T-helper 1 cell treated with Interleukin-12 subunit alpha and Interleukin-12 subunit beta and Interleukin-4 antibody, amounts not matched to agents 30 ng/mL and 1 ng/mL, for 36 hours (primary cell): Measurements from ENCODE around the gene TSPYL6. TPM values are rescaled to one million over a fixed set of nuclear protein-coding genes. Genes with fewer than 3 reads are reported as not detected.

Experiments
- intact Hi-C: fragments of 100-400 bp; cut with micrococcal nuclease; formaldehyde crosslinking; loops from one replicate; pipeline ENCODE4 v1.15.1; 2024
- total RNA-seq: library from RNA; stranded (reverse); gene quantifications from 2 replicates; pipeline ENCODE4 v1.2.3, GENCODE V29; 2022

The TSPYL6 gene
- total RNA-seq, 1 donor from 2014 or later, result not detected

DNA sequence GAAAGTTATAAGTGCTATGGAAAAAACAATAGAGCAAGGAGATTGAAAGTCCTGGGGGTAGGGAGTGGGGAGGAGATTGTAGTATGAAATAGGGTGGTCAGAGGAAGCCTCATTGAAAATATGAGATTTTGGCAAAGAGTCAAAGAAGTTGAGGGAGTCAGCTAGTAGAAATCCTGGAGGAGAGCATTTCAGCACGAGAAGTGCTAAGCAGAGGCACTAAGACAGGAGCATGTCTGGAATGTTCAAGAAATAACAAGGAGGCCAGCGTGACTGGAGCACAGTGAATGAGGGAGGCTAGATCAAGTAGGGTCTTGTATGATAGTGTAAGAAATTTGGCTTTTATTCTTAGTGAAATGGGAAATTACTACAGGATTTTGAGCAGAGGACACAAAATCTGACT lies 2.1 kb upstream of the TSPYL6 start:
- intact Hi-C loops, result no loop called here

DNA sequence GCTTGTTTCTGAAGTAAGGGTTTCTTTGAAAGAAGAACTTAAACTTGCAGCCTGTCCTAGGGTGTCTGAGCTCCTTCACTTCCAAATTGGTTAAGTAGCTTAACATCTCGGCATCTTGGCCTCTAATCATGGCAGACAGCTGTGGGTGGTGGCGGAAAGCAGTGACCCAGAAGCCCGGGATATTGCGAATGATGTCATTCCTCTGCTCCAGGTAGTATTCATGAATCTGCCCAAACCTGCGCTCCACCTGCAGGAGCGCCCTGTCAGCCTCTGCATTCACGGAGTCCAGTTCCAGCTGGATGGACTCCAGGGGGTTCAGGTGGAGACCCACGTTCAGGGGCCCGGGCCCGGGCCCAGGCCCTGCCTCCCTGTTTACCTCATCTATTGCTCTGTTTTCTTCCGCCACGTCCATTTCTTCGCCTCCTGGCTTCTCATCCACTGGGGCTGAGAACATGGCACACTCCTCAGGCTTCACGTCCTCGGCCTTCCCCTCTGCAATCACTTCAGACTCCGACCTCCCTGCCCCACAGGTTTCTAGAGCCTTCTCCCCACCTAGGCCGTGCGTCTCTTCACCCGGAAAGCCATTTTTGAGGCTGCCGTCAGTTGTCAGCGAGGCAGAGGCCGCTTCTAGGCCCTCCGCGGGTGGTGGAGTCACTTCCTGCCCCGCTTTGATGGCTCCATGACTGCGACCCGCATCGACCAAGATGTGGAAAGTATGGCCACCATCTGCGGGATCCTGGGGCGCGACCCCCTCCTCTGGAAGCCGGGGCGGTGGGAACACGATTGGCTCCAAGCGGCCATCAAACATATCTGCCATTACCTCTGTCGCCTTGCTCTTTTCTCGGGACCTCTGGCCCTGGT lies 569 bp downstream of the TSPYL6 start:
- intact Hi-C loops, result no loop called here

DNA sequence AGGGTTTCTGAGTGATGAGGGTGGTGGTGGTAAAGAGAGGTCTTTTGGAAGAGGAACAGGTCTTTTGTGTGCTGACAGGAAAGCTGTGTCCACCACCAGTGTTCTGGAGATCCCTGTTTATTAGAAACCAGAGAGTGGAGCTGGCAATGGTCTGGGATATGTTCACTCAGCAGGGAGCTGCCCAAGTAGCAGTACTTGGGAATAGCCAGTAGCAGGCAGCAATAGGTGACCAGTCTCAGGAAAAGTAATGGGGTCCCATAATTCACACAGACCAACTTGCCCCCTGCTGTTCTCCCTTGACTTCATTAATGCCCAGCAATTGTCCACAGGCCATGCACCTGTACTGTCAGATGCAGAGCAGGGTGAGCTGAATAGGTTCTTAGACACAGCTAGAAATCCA lies 1.8 kb downstream of the TSPYL6 start:
- intact Hi-C loops, result no loop called here

DNA sequence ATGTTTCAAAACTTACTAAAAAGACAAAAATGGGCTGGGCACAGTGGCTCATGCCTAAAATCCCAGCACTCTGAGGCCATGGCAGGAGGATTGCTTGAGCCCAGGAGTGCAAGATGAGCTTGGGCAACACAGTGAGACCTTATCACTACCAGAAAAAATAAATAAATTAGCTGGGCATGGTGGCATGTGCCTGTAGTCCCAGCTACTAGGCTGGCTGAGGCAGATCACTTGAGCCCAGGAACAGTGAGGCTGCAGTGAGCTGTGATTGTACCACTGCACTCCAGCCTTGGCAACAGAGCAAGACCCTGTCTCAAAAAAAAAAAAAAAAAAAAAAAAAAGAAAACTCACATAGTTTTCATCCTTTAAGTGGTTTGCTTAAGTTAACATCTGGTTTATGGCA lies 6.4 kb downstream of the TSPYL6 start:
- intact Hi-C loops, result no loop called here

DNA sequence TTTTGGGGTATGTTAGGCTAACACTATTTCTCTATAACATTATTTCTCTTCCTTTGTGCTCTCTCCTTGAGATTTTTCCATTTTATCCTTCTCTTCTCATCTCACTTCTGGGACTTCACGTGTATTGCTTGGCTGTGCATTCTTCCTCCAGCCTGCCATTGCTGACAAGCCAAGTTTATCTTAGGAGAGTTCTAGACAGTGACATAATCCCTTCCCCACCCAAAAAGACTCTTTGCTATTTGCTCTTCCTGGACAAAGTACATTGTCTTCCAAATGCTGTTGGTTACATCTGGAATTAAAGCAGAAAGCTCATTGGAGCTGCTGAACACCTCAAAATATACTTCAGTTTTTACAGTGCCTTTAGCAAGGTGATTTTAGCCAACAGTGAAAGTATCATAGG lies 8.9 kb downstream of the TSPYL6 start:
- intact Hi-C loops, result no loop called here

DNA sequence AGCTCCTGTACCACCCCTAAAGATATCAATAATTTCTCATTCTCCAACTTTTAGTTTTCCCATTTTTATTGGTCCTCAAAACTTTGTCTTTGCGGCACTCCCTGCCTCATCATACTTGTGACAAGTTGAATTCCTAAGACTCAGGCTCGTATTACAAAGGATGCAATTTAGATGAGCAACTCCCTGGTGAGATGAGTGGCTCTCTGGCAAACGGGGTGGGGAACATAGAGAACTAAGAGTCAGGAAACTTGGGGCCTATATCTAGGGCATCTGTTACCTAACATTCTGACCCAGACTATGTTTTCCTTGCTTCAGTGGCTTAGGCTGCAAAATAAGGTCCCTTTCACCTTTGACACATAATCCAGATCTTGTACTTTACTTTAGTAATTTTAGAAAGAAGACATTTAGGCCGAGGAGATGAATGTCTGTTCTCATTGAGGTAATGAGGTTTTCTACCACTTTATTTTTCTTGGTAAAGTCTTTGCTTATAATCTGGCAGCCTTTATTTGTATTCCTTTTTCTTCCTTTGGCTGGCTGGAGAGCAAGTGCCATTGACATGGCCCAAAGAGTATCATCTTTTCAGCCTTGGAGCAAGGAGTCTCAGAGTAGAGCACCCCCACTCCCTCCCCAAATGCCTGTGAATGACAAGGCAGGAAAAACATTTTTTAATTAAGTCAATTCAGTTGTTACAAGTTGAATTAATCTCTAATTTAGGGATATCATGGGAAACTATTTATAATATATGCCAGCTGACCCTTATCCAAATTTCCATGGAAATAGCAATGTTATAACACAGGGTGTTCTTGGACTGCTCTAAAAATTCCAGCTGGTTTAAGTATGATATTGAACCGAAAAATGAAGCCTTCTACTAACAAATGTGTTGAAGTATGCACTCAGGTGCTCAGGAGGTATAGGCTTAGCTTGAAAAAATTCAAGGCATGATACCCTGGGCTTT lies 15.2 kb downstream of the TSPYL6 start:
- intact Hi-C loops, result no loop called here

DNA sequence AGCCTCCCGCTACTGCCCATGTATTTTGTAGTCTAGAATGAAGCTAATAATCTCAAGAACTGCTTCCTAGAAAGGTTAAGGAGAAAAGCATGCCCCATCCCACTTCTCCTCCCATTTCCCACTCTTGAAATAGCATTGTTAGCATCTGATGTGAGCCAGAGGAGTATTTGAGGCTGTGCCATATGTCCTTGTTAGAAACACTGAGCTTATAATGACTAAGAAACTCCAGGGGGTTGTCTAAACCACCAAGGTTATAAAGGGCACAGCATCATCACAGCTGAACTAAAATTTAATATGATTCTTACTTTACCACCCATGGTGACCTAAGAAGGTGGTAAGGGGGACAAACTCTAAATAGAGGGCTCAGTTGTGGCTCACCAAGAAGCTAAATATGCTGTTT lies 16.6 kb downstream of the TSPYL6 start:
- intact Hi-C loops, result no loop called here

DNA sequence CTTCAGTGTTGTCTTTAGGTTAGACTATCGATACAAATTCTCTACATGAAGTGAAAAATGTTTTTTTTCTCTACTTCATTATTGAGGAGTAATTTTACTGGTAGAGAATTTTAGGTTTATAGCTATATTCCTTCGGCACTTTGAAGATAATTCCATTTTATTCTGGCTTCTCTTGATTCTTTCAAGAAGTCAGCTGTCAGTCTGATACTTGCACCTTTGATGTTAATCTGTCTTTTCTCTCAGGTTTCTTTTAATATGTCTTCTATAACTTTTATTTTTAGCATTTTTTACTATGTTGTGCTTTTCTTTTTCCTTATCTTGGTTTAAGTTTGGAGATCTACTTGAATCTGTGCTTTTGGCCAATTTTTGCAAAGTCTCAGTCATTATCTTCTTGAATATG lies 18.6 kb downstream of the TSPYL6 start:
- intact Hi-C loops, result no loop called here

DNA sequence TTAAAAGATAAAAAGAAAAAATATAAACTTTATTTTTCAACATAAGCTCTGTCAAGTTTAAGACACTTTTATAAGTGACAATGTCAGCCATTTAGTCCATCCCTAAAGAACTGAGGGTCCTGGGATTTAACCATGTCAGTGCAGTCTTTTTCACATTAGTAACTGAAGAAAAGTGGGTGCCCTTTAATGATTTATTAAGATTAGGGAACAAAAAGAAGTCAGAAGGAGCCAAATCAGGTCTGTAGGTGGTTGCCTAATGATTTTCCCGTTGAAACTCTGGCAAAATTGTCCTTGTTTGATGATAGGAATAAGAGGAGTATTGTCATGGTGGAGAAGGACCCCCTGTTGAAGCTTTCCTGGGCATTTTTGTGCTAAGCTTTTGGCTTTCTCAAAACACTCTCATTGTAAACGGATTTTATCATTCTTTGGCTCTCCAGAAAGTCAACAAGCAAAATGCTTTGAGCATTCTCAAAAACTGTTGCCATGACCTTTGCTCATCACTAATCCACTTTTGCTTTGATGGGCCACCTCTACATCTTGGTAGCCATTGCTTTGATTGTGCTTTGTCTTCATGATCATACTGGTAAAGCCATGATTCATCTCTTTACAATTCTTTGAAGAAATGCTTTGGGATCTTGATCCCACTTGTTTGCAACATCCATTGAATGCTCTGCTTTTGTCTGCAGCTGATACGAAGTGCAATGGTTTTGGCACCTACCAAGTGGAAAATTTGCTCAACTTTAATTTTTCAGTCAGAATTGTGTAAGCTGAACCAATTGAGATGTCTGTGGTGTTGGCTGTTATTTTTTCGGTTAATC lies 22.0 kb downstream of the TSPYL6 start:
- intact Hi-C loops, result no loop called here

DNA sequence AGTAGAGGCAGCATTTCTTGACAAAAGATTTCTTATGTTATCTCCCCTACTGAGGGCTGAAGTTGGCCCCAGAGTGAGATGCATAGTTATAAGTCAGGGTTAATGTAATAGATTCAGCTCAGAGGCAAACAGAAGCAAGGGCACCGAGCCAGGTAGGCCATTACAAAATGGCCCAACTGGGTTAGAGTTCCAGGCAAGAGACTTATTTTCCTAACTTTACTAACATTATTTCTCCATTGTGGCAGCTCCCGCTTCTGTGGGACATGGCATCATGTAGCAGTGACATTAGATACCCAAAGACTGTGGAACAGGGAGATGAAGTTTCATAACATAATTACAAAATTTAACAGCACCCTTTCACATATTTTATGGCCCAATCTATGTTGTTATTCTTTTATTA lies 27.1 kb downstream of the TSPYL6 start:
- intact Hi-C loops, result no loop called here

DNA sequence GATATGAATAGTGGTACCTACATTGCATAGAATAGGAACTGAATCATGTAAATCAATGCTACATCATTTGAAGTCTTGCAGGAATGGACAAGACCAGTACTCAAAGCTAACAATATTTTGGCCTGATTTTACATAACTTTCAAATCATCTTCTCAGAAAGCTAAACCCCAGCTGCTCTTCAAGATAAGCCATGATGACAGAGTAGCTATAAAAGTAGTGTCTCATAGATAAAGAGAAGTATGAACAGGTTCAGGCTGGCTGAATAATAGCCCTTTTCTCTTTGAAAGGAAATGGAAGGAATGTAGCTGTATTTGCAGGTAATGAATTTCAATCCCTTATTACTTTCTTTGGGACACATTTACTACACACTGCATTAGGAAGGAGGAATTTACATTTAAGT lies 28.2 kb downstream of the TSPYL6 start:
- intact Hi-C loops, result no loop called here

DNA sequence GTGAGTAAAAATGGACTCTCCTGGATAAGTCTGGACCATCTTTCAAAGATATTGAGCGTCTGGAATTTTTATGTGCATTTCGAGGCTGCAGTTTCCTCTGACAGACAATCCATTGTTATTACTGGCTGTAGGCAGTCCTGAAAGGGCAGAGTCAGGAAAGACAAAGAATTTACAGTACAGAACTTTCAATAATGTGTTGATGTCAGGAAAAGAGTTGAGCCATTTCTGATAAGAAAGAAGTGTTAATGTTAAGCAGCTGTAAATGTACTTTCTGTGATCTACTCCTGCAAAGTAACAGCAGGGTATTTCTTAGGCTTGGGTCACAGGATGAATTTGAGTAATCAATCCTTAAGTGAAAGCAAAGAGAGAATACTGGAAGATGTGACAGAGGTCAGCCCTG lies 29.8 kb downstream of the TSPYL6 start:
- intact Hi-C loops, result no loop called here

DNA sequence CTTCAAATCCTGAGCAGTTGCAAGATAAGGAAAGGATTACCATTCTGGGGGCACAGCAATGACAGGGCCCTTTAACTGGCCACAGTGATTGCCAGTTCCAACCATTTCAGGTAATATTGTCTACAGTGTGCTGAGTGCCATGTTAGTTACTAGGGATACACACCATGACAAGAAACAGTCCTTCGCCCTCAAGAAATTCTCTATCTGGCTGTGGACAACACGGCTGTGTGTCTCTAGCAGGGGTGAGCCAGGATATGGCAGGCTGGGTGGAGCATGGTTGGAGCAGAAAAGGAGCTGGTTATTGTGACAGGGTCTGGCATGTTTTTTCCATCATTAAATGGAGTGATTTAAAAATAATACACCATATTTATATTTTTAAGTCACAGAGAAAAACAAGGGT lies 31.0 kb downstream of the TSPYL6 start:
- intact Hi-C loops, result no loop called here

DNA sequence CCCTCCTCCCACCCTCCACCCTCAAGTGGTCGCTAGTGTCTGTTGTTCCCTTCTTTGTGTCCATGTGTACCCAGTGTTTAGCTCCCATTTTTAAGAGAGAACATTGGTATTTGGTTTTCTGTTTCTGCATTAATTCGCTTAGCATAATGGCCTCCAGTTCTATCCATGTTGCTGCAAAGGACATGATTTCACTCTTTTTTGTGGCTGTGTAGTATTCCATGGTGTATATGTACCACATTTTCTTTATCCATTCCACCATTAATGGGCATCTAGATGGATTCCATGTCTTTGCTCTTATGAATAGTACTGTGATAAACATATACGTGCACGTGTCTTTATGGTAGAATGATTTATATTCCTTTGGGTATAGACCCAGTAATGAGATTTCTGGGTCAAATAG lies 42.9 kb downstream of the TSPYL6 start:
- intact Hi-C loops, result no loop called here

DNA sequence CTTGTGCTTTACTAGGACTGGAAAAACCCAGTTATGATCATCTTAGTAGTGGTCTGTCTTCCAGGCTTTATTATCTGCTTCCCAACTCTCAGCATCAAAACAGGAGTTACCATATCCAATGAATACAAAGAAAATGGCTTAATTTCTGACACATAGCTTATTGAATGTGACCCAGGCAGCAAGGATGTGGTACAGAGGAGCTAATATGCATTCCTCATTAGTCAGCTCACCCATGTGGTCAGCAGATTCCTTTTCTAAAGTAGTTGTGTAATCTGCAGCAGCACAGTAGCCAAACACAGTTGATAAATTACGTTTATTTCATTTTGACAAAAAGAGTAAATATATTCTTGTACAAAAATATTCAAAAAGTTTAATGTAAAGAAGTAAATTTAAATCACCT lies 43.6 kb downstream of the TSPYL6 start:
- intact Hi-C loops, result no loop called here

DNA sequence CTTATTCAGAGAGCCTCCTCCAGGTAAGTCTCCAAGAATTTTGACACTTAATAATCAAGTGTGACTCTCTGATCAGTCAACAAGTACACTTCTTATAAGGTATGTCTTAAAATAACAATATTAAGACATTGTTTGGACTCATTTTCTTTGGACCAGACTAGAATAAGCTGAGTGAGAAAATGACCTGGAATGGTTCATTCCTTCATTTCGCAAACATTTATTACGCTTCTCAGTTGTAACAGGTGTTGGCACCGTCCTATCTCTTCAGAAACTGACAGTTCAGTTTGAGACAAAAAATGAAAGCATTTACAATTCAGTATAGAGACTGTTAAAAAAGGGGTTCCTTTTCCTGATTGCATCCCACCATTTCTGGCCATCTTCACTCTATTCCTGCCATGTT lies 46.6 kb downstream of the TSPYL6 start:
- intact Hi-C loops, result no loop called here

DNA sequence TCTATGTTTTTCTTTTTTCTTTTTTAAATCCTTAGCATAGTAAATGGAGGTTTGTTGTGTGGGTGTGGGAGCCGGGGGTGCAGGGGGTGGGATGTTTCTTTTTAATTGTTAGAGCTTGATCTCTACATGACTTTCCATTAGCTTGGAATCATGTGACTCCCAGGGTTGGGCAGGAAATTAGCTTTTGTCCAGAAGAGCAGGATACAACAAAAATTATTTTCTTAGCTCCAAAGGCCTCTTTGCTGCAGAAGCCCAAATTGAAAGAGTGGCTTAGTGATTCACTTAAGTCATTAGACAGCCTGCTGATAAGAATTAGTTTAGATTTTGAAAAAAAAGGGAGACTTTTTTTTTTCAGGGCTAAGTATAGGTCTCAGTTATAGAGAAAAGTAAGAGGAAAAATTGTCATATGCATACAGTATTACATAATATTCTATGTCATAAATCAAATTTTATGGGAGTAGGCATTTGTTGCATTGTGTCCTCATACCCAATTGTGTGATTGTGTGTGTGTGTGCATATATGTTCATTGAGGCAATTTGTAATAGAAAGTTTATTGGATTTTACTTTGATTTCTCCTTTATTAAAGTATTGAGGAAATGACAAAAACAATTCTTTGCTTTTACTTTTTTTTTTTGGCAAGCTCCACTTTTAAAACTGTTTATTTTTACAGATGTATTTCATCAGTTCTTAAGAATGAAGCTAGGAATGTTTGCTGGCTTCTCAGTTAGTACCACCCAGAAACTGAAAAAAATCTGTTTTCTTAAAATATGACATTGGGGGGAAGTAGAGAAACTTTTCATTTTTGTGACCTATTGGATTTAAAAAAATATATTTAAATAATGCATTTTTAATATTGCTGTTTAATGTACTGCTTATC lies 47.4 kb downstream of the TSPYL6 start:
- intact Hi-C loops, result loop anchor here (1.0 kb wide), 1 partner anchor 25 kb away; no protein-coding TSS in a partner anchor

DNA sequence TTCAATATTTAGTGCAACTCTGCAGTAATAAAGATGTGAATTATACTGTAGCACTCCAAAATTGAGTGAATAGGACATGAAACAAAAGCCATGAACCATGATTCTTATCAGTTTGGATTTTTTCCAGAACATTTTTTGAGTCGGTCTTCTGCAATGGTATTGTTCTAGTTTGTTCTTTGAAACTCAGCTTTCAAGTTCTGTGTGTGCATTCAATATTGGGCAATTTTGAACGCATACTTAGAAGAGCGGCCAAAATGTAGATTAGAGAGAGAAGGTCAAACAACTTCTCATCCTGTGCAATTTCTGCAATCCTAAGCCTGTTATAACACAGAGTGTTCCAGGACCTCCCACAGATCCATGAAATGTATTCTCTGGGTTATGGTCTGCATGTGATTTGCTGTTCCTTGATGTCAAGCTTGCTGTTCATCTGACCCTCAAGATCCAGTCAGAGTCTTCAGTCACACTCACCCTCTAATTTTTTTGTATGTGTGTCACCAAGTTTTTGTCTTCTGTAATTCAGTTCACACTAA lies 48.3 kb downstream of the TSPYL6 start:
- intact Hi-C loops, result loop anchor here (1.0 kb wide), 1 partner anchor 24 kb away; no protein-coding TSS in a partner anchor

DNA sequence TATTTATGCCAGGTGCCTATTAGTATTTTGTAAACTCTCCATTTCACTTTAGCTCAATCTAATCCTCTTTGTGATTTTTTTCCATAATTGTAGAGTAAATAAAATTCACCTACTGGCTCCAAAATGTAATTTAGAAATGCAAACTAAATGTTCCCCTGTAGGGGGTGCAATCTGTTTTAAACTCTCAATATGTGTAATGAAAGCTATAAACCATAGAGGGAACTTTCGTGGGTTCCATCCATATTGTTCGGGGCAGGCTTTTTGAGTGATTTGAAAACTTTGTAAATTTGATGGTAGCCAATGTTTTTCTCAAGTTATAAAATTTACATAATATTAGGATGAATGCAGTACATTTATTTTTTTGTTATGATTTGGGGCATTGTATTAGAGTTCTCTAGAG lies 49.4 kb downstream of the TSPYL6 start:
- intact Hi-C loops, result loop anchor here (1.0 kb wide), 2 partner anchors 297 to 498 kb away; no protein-coding TSS in a partner anchor

DNA sequence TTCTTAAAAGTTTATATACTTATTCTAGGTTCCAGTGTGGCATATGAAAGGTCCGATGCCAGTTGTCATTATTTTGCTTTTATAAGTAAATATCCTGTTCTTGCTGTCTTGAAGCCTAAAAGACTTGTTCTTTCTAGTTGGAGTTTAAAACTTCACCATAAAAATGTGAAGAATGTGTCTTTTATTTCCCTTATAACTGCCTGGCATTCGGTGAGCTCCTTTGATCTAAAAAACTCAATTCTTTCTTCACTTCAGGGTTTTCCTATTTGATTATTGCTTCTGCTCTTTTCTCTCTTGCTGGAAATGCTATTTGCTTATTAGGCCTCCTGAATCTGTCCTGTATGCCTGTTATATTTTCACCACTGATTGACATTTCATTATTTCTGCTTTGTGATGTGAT lies 51.6 kb downstream of the TSPYL6 start:
- intact Hi-C loops, result no loop called here
